ENCODE results near the gene IL6R. TPM values are rescaled to one million over a fixed set of nuclear protein-coding genes. Genes with fewer than 3 reads are reported as not detected.

IL6R gene
- total RNA-seq, 3 donors from 2014 or later, result 23.6 to 26.8 (median 24.0) TPM

- TF ChIP-seq POLR2AphosphoS5 (IDR thresholded peaks at IDR 0.05) (no peak), CTCF (IDR thresholded peaks at IDR 0.05) (no peak)
- Histone ChIP-seq H3K9me3 (no peaks in the 10 kb centered on the region), H3K4me3 (no peak overlapping the region), H3K27me3 (no peaks in the 10 kb centered on the region), H3K4me1 (no peaks in the 10 kb centered on the region), H3K27ac (no peak overlapping the region), H3K36me3 (no peaks in the 10 kb centered on the region)
- DNase-seq (ENCODE audit: low spot score in 2 of 2), result no peak
- intact Hi-C loops (cut with DNase I; ENCODE audit: low total_unique reads), result no loop called here
Observed at GRCh38 chr1:154379301-154379700, 25.8 kb upstream of the IL6R start.

GRCh38 chr1:154384650-154385489, 20.3 kb upstream of the IL6R start:
- no peaks in the 10 kb centered on the region for H3K36me3 ChIP-seq
- H3K9me3 ChIP-seq, result no peaks in the 10 kb centered on the region
- no peak overlapping the region for H3K4me3 ChIP-seq
- TF ChIP-seq POLR2A (IDR thresholded peaks at IDR 0.05), result no peak
- TF ChIP-seq CTCF (IDR thresholded peaks at IDR 0.05), result no peak
- no peak for TF ChIP-seq POLR2AphosphoS5 (IDR thresholded peaks at IDR 0.05)
- H3K27ac ChIP-seq, result no peak overlapping the region
- intact Hi-C loops (cut with DNase I; ENCODE audit: low total_unique reads), result no loop called here
- H3K4me1 ChIP-seq, result no peaks in the 10 kb centered on the region
- DNase-seq (ENCODE audit: low spot score in 2 of 2), result no peak
- no peaks in the 10 kb centered on the region for H3K27me3 ChIP-seq

GRCh38 chr1:154386643-154387352, 18.3 kb upstream of the IL6R start:
- H3K27ac ChIP-seq, result no peak overlapping the region
- H3K9me3 ChIP-seq, result no peaks in the 10 kb centered on the region
- no peak overlapping the region for H3K4me3 ChIP-seq
- no peaks in the 10 kb centered on the region for H3K4me1 ChIP-seq
- TF ChIP-seq CTCF (IDR thresholded peaks at IDR 0.05) (no peak), POLR2A (IDR thresholded peaks at IDR 0.05) (no peak), POLR2AphosphoS5 (IDR thresholded peaks at IDR 0.05) (no peak)
- DNase-seq (ENCODE audit: low spot score in 2 of 2), result no peak
- no peaks in the 10 kb centered on the region for H3K27me3 ChIP-seq
- intact Hi-C loops (cut with DNase I; ENCODE audit: low total_unique reads), result no loop called here
- H3K36me3 ChIP-seq, result no peaks in the 10 kb centered on the region

DNA sequence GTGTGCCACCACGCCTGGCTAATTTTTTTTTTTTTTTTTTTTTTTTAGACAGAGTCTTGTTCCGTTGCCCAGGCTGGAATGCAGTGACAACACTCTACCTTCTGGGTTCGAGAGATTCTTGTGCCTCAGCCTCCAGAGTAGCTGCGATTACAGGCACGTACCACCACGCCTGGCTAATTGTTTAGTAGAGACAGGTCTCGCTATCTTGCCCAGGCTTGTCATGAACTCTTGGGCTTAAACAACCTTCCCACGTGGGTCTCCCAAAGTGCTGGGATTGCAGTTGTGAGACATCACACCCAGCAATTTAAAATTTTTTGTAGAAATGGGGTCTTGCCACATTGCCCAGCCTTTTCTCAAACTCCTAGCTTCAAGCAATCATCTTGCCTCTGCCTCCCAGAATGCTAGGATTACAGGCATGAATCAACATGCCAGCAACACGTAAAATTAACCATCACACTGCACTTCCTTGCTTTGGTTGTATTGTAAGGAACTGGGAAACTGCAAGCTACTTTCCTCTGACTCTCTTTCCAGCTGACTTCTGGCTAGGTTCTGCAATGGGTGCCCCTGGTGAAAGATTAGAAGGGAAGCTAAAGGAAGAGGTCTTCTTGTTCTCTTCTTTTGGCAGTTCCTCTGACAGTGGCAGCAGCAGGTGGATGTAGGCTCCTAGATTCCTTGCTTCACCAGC, 13.9 kb upstream of the IL6R start:
- H3K27me3 ChIP-seq, result no peaks in the 10 kb centered on the region
- H3K27ac ChIP-seq, result no peak overlapping the region
- intact Hi-C loops (cut with DNase I; ENCODE audit: low total_unique reads), result no loop called here
- H3K36me3 ChIP-seq, result no peaks in the 10 kb centered on the region
- H3K9me3 ChIP-seq, result no peaks in the 10 kb centered on the region
- no peak overlapping the region for H3K4me3 ChIP-seq
- no peaks in the 10 kb centered on the region for H3K4me1 ChIP-seq
- TF ChIP-seq CTCF (IDR thresholded peaks at IDR 0.05) (no peak), POLR2AphosphoS5 (IDR thresholded peaks at IDR 0.05) (no peak), POLR2A (IDR thresholded peaks at IDR 0.05) (no peak)
- no peak for DNase-seq (ENCODE audit: low spot score in 2 of 2)

DNA sequence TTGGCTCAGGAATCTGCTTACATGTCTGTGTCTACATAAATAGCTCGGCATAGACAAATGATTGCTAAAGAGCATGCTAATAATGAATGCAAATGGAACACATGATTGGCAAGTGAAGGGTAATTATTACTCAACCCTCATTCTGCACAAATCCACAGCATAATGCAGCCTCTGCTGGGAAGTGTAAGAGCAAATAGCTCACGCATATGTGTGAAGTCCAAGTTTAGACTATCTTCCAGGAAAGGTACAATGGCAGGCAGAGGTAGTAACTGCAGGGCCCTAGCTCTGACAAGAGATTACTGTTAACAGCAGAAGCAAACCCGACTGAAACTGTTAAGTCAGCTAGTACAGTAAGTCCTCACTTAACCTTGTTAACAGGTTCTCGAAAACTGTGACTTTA, 7.0 kb upstream of the IL6R start:
- TF ChIP-seq POLR2AphosphoS5 (IDR thresholded peaks at IDR 0.05) (no peak), CTCF (IDR thresholded peaks at IDR 0.05) (no peak), POLR2A (IDR thresholded peaks at IDR 0.05) (no peak)
- no peak for DNase-seq (ENCODE audit: low spot score in 2 of 2)
- no peaks in the 10 kb centered on the region for H3K9me3 ChIP-seq
- intact Hi-C loops (cut with DNase I; ENCODE audit: low total_unique reads), result no loop called here
- H3K36me3 ChIP-seq, result no peaks in the 10 kb centered on the region
- no peaks in the 10 kb centered on the region for H3K4me1 ChIP-seq
- no peak overlapping the region for H3K4me3 ChIP-seq
- no peak overlapping the region for H3K27ac ChIP-seq
- H3K27me3 ChIP-seq, result no peaks in the 10 kb centered on the region
